ENCODE measurements around the gene TAOK2. TPM values are rescaled to one million over a fixed set of nuclear protein-coding genes. Genes with fewer than 3 reads are reported as not detected.

The TAOK2 gene
- total and polyA plus RNA-seq, 2 of the 13 experiments (the other 11 are each of a cell fraction or from before 2014, with no cell fraction given), result 17.4 to 43.2 TPM

- TF ChIP-seq RELA (CRISPR knock-in tag; IDR thresholded peaks at IDR 0.05) (no peak), ZNF615 (CRISPR knock-in tag; IDR thresholded peaks at IDR 0.05; ENCODE audit: borderline replicate concordance) (no peak), ZBTB25 (CRISPR knock-in tag; IDR thresholded peaks at IDR 0.05) (peak; percentile 50; the same call in 1 of the 2 replicates), ARNTL (CRISPR knock-in tag; IDR thresholded peaks at IDR 0.05) (0 out of 2 replicates have a peak, but pooled peaks have one; percentile 28), ZNF441 (CRISPR knock-in tag; IDR thresholded peaks at IDR 0.05; ENCODE audit: borderline replicate concordance) (peak; percentile 71), HMG20A (CRISPR knock-in tag; IDR thresholded peaks at IDR 0.05; ENCODE audit: borderline replicate concordance) (no peak), GPN1 (CRISPR knock-in tag; IDR thresholded peaks at IDR 0.05; ENCODE audit: borderline replicate concordance) (0 out of 2 replicates have a peak, but pooled peaks have one; percentile 45), TARDBP (CRISPR knock-in tag; IDR thresholded peaks at IDR 0.05) (no peak; the same call in 1 of the 2 replicates), FOXA3 (CRISPR knock-in tag; IDR thresholded peaks at IDR 0.05) (peak; percentile 38), KLF16 (CRISPR knock-in tag; IDR thresholded peaks at IDR 0.05) (no peak), ZNF766 (CRISPR knock-in tag; IDR thresholded peaks at IDR 0.05; ENCODE audit: borderline replicate concordance) (0 out of 2 replicates have a peak, but pooled peaks have one; percentile 16), SALL1 (CRISPR knock-in tag; IDR thresholded peaks at IDR 0.05) (peak; percentile 78)
- TF ChIP-seq, protein P1, sequence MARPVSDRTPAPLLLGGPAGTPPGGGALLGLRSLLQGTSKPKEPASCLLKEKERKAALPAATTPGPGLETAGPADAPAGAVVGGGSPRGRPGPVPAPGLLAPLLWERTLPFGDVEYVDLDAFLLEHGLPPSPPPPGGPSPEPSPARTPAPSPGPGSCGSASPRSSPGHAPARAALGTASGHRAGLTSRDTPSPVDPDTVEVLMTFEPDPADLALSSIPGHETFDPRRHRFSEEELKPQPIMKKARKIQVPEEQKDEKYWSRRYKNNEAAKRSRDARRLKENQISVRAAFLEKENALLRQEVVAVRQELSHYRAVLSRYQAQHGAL (CRISPR knock-in tag; IDR thresholded peaks at IDR 0.05; ENCODE audit: not compliant biosample characterization), result no peak
- TF ChIP-seq, protein P2, sequence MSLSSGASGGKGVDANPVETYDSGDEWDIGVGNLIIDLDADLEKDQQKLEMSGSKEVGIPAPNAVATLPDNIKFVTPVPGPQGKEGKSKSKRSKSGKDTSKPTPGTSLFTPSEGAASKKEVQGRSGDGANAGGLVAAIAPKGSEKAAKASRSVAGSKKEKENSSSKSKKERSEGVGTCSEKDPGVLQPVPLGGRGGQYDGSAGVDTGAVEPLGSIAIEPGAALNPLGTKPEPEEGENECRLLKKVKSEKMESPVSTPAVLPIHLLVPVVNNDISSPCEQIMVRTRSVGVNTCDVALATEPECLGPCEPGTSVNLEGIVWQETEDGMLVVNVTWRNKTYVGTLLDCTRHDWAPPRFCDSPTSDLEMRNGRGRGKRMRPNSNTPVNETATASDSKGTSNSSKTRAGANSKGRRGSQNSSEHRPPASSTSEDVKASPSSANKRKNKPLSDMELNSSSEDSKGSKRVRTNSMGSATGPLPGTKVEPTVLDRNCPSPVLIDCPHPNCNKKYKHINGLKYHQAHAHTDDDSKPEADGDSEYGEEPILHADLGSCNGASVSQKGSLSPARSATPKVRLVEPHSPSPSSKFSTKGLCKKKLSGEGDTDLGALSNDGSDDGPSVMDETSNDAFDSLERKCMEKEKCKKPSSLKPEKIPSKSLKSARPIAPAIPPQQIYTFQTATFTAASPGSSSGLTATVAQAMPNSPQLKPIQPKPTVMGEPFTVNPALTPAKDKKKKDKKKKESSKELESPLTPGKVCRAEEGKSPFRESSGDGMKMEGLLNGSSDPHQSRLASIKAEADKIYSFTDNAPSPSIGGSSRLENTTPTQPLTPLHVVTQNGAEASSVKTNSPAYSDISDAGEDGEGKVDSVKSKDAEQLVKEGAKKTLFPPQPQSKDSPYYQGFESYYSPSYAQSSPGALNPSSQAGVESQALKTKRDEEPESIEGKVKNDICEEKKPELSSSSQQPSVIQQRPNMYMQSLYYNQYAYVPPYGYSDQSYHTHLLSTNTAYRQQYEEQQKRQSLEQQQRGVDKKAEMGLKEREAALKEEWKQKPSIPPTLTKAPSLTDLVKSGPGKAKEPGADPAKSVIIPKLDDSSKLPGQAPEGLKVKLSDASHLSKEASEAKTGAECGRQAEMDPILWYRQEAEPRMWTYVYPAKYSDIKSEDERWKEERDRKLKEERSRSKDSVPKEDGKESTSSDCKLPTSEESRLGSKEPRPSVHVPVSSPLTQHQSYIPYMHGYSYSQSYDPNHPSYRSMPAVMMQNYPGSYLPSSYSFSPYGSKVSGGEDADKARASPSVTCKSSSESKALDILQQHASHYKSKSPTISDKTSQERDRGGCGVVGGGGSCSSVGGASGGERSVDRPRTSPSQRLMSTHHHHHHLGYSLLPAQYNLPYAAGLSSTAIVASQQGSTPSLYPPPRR (CRISPR knock-in tag; IDR thresholded peaks at IDR 0.05; ENCODE audit: borderline replicate concordance), result no peak
- TF ChIP-seq, protein P3, sequence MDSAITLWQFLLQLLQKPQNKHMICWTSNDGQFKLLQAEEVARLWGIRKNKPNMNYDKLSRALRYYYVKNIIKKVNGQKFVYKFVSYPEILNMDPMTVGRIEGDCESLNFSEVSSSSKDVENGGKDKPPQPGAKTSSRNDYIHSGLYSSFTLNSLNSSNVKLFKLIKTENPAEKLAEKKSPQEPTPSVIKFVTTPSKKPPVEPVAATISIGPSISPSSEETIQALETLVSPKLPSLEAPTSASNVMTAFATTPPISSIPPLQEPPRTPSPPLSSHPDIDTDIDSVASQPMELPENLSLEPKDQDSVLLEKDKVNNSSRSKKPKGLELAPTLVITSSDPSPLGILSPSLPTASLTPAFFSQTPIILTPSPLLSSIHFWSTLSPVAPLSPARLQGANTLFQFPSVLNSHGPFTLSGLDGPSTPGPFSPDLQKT (CRISPR knock-in tag; IDR thresholded peaks at IDR 0.05; ENCODE audit: borderline replicate concordance), result no peak
- TF ChIP-seq, protein P4, sequence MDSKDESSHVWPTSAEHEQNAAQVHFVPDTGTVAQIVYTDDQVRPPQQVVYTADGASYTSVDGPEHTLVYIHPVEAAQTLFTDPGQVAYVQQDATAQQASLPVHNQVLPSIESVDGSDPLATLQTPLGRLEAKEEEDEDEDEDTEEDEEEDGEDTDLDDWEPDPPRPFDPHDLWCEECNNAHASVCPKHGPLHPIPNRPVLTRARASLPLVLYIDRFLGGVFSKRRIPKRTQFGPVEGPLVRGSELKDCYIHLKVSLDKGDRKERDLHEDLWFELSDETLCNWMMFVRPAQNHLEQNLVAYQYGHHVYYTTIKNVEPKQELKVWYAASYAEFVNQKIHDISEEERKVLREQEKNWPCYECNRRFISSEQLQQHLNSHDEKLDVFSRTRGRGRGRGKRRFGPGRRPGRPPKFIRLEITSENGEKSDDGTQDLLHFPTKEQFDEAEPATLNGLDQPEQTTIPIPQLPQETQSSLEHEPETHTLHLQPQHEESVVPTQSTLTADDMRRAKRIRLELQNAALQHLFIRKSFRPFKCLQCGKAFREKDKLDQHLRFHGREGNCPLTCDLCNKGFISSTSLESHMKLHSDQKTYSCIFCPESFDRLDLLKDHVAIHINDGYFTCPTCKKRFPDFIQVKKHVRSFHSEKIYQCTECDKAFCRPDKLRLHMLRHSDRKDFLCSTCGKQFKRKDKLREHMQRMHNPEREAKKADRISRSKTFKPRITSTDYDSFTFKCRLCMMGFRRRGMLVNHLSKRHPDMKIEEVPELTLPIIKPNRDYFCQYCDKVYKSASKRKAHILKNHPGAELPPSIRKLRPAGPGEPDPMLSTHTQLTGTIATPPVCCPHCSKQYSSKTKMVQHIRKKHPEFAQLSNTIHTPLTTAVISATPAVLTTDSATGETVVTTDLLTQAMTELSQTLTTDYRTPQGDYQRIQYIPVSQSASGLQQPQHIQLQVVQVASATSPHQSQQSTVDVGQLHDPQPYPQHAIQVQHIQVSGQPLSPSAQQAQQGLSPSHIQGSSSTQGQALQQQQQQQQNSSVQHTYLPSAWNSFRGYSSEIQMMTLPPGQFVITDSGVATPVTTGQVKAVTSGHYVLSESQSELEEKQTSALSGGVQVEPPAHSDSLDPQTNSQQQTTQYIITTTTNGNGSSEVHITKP (CRISPR knock-in tag; IDR thresholded peaks at IDR 0.05; ENCODE audit: low read depth), result peak; percentile 98
Observed at GRCh38 chr16:29961479-29962343, 12.0 kb upstream of the TAOK2 start, which contains the start of gene TMEM219 (continued).

Measured in HepG2 (cell line).